Keratinocyte (primary cell): Measurements from ENCODE around the gene MTM1. TPM values are rescaled to one million over a fixed set of nuclear protein-coding genes. Genes with fewer than 3 reads are reported as not detected.

ENCODE experiments used
- DNase-seq: peaks from one replicate; pipeline ENCODE4 v3.0.0-alpha.2; 2011; ENCODE audit warnings: low read depth, missing footprints, low spot score
- FAIRE-seq: peaks from 2 replicates; lab custom pipeline; 2011; peaks lifted over from hg19 to GRCh38; lab: Jason Lieb, UNC
- H2AFZ ChIP-seq: 2 replicates; pipeline ENCODE4 v1.6.0; 2012; ENCODE audit warnings: low read length, control low read depth, inconsistent platforms; ENCODE audit not compliant: control insufficient read depth
- H3K27ac ChIP-seq: 2 replicates; pipeline ENCODE4 v1.5.1; 2011; ENCODE audit warnings: low read length; ENCODE audit not compliant: control insufficient read depth, insufficient read depth
- H3K27me3 ChIP-seq: 3 replicates; pipeline ENCODE4 v1.6.0; 2011; ENCODE audit warnings: low read length; ENCODE audit not compliant: control insufficient read depth, insufficient read depth; ENCODE audit errors: extremely low read depth
- H3K36me3 ChIP-seq, 2 experiments: 2 replicates in 1 of 2; 3 replicates in 1 of 2; pipeline ENCODE4 v1.5.1; 2011; ENCODE audit warnings: low read length in 2 of 2, mild to moderate bottlenecking in 1 of 2; ENCODE audit not compliant: control insufficient read depth in 2 of 2, insufficient read depth in 2 of 2; ENCODE audit errors: extremely low read depth in 1 of 2
- H3K4me1 ChIP-seq: 3 replicates; pipeline ENCODE4 v1.5.1; 2011; ENCODE audit warnings: low read length; ENCODE audit not compliant: control insufficient read depth, insufficient read depth; ENCODE audit errors: extremely low read depth
- H3K4me2 ChIP-seq: 3 replicates; pipeline ENCODE4 v1.6.0; 2011; ENCODE audit warnings: low read depth, low read length; ENCODE audit not compliant: control insufficient read depth, insufficient read depth; ENCODE audit errors: extremely low read depth
- H3K4me3 ChIP-seq, 3 experiments: fragments of 200-600 bp in 1 of 3; sonication (generic) in 1 of 3; 2 replicates in 2 of 3; 3 replicates in 1 of 3; pipeline ENCODE4 v1.5.1; 2011 to 2016; ENCODE audit warnings: low read length in 3 of 3, mild to moderate bottlenecking in 3 of 3, control low read depth in 2 of 3, inconsistent platforms in 1 of 3, low read depth in 1 of 3, mixed read lengths in 1 of 3, mixed run types in 1 of 3, moderate library complexity in 1 of 3; ENCODE audit not compliant: control insufficient read depth in 2 of 3, insufficient read depth in 2 of 3; ENCODE audit errors: extremely low read depth in 1 of 3
- H3K79me2 ChIP-seq: 2 replicates; pipeline ENCODE4 v1.6.0; 2012; ENCODE audit warnings: low read length; ENCODE audit not compliant: control insufficient read depth, insufficient read depth
- H3K9ac ChIP-seq: 3 replicates; pipeline ENCODE4 v1.6.0; 2011; ENCODE audit warnings: low read length; ENCODE audit not compliant: control insufficient read depth, insufficient read depth; ENCODE audit errors: extremely low read depth
- H3K9me1 ChIP-seq: 3 replicates; pipeline ENCODE4 v1.6.0; 2011; ENCODE audit warnings: low read length; ENCODE audit not compliant: control insufficient read depth, insufficient read depth; ENCODE audit errors: extremely low read depth
- H3K9me3 ChIP-seq: 2 replicates; pipeline ENCODE4 v1.5.1; 2012; ENCODE audit warnings: low read depth, low read length; ENCODE audit not compliant: control insufficient read depth
- H4K20me1 ChIP-seq: 3 replicates; pipeline ENCODE4 v1.6.0; 2011; ENCODE audit warnings: low read length; ENCODE audit not compliant: control insufficient read depth, insufficient read depth; ENCODE audit errors: extremely low read depth
- CTCF ChIP-seq, 3 experiments: IDR thresholded peaks in 1 of 3; conservative IDR thresholded peaks in 1 of 3; optimal IDR thresholded peaks in 1 of 3; 2 replicates in 2 of 3; 3 replicates in 1 of 3; pipeline versions ENCODE3 to v1.5.1; 2011; ENCODE audit warnings: low read length in 3 of 3, mild to moderate bottlenecking in 3 of 3, moderate library complexity in 2 of 3, control low read depth in 1 of 3, inconsistent platforms in 1 of 3; ENCODE audit not compliant: insufficient read depth in 2 of 3; ENCODE audit errors: extremely low read depth in 1 of 3
- EZH2 ChIP-seq: IDR thresholded peaks from one replicate; pipeline ENCODE4 v1.6.1; 2012; ENCODE audit warnings: inconsistent platforms, mild to moderate bottlenecking, low read length, moderate library complexity
- dilution Hi-C: fragments of 300-500 bp; cut with MboI; formaldehyde crosslinking; loops from one replicate; pipeline ENCODE4 v1.7.0; 2020; ENCODE audit warnings: low sequenced_read_pairs; ENCODE audit not compliant: extremely low pct_ligation_motif_present
- polyA plus RNA-seq, 5 experiments: library from polyadenylated mRNA; depleted of rRNA in 3 of 5; stranded (reverse) in 3 of 5; stranded (forward) in 1 of 5; unstranded in 1 of 5; fragments of >200 nt; gene quantifications; 1 replicate in 1 of 5; 2 replicates in 3 of 5; 3 replicates in 1 of 5; pipeline versions ENCODE4 v1.2.1 to v1.2.3, GENCODE V29; 2011 to 2012; ENCODE audit warnings: missing spikeins in 2 of 5, low read depth in 1 of 5, low replicate concordance in 1 of 5

MTM1 gene
- polyA plus RNA-seq, 1 donor (not counting 4 experiments of a cell fraction or from before 2014, with no cell fraction given): 13.9 TPM

- H3K4me1 ChIP-seq: peaks cover 25% of the 10 kb centered on the region
- peaks cover 47% of the 10 kb centered on the region for H3K79me2 ChIP-seq
- no peak overlapping the region for H3K27ac ChIP-seq
- no peak overlapping the region for H3K4me2 ChIP-seq
- H3K9ac ChIP-seq: no peak overlapping the region
- no peak overlapping the region for H3K4me3 ChIP-seq
- TF ChIP-seq EZH2: no peak
- no peak for TF ChIP-seq CTCF (optimal IDR thresholded peaks at IDR 0.05 in 1 of 3, IDR thresholded peaks at IDR 0.05 in 1 of 3, conservative IDR thresholded peaks at IDR 0.05 in 1 of 3; ENCODE audit: extremely low read depth in 1 of 3, insufficient read depth in 2 of 3, low read length in 3 of 3)
- no peaks in the 10 kb centered on the region for H3K9me3 ChIP-seq
- H3K36me3 ChIP-seq: peaks cover 0 to 4% of the 10 kb centered on the region in 2 experiments
- no peaks in the 10 kb centered on the region for H3K27me3 ChIP-seq
- no peaks in the 10 kb centered on the region for H4K20me1 ChIP-seq
- no peaks in the 10 kb centered on the region for H3K9me1 ChIP-seq
- FAIRE-seq (no peak), DNase-seq (no peak)
- H2AFZ ChIP-seq: no peak overlapping the region
- dilution Hi-C loops: no loop called here
These were observed 130.6 kb downstream of the MTM1 start for GRCh38 chrX:150698981-150699380.

- Histone ChIP-seq H3K27me3 (no peaks in the 10 kb centered on the region), H4K20me1 (no peaks in the 10 kb centered on the region)
These were observed 131.7 kb downstream of the MTM1 start for GRCh38 chrX:150700107-150700506.

More at GRCh38 chrX:150700107-150700506, 131.7 kb downstream of the MTM1 start:
- Histone ChIP-seq H3K4me3 (no peak overlapping the region), H3K9me3 (no peaks in the 10 kb centered on the region), H3K27ac (no peak overlapping the region), H2AFZ (no peak overlapping the region), H3K36me3 (peaks cover 0 to 4% of the 10 kb centered on the region in 2 experiments), H3K9ac (no peak overlapping the region), H3K4me2 (no peak overlapping the region), H3K4me1 (peaks cover 19% of the 10 kb centered on the region), H3K9me1 (no peaks in the 10 kb centered on the region), H3K79me2 (peaks cover 45% of the 10 kb centered on the region)
- FAIRE-seq (no peak), DNase-seq (no peak)
- dilution Hi-C loops: no loop called here
- TF ChIP-seq CTCF (optimal IDR thresholded peaks at IDR 0.05 in 1 of 3, IDR thresholded peaks at IDR 0.05 in 1 of 3, conservative IDR thresholded peaks at IDR 0.05 in 1 of 3; ENCODE audit: extremely low read depth in 1 of 3, insufficient read depth in 2 of 3, low read length in 3 of 3) (no peak), EZH2 (no peak)
